CMK (cell line): ENCODE measurements around the gene PLA2G4D.
"Not testable (repeated sequence)": the region's sequence is repeated elsewhere in the genome, so short reads cannot be mapped to it uniquely, and the experiment has no call there.

Experiments used
- DNase-seq: peaks from one replicate; pipeline ENCODE4 v3.0.0-alpha.2; 2010; ENCODE audit warnings: low read depth

PLA2G4D gene

GRCh38 chr15:42128476-42128875, 34.1 kb upstream of the PLA2G4D start:
- DNase-seq: no peak

DNA sequence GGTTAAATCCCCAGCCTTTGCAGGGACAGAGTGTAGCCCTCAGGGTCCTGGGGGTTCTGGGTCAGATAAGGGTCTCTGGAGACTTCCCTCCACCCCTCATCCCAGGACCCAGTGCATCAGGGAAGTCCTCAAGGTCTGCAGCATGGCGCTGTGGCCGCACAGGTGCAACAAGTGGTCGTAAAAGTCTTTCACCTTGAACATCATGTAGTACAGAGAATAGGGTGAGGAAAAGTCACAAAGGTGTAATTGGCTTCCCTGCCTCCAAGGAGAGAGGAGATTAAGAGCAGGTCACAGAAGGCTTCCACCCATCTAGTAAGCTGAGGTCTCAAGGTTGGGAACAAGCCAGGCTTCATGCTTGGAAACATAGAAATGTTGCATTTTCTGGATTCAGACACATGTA, 29.2 kb upstream of the PLA2G4D start:
- DNase-seq: no peak

DNA sequence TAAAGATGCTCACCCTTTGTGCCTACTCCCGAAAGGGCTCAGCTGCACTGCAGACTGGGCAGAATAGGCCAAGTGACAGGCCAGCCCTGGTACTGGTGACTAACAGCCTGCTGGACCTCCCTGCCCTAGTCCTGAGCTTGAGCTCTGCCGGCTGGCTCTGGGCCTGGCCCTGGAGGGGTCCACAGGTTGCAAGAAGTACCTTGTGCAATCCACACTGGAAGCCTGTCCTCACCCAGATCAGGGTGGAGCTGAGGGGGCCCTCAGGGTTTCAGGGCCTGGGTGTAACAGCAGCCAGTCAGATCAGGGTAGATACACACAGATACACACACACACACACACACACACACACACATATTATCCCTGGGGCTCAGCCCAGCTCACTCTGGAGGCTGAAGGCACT, 27.3 kb upstream of the PLA2G4D start:
- DNase-seq: no peak

GRCh38 chr15:42121021-42121420, 26.7 kb upstream of the PLA2G4D start:
- no peak for DNase-seq

DNA sequence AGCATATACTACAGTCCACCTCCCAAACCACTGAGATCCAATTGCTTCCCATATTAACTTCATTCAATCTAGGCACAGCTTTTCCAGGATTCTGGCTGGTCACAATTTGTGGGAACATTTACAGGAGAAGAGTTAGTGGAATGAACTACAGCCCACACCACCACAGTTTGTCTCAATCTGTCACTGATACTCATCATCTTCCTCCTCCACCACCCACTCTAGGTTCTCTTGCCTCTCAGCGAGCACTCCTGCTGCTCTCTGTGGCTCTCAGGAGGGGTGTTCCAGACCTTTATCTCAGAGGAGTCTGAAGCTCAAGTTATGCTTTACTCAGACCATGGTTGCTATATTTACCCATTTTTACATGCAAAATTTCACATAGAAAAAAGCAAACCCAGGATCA, 25.9 kb upstream of the PLA2G4D start:
- DNase-seq: no peak

DNA sequence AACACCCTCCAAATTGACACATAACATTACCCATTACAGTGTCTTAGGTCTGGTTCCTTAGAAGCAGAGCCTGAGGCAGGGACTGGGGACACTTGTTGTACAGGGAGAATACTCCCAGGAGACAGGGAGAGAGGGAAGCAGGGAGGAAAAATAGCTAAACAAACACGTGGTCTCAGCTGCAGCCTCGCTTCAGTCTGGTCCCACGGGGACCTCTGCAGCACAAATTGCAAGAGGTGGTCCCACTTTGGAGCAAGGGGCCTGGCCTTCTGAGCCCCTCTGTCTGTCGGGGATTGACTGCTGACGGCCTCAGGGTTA, 25.0 kb upstream of the PLA2G4D start:
- DNase-seq: no peak

GRCh38 chr15:42118650-42119445, 24.5 kb upstream of the PLA2G4D start:
- DNase-seq: peak; percentile 17

- DNase-seq: no peak
These were observed 17.6 kb upstream of the PLA2G4D start for GRCh38 chr15:42111924-42112323.

GRCh38 chr15:42110367-42110766, 16.0 kb upstream of the PLA2G4D start:
- DNase-seq: no peak

GRCh38 chr15:42108806-42109205, 14.4 kb upstream of the PLA2G4D start:
- DNase-seq: no peak

- DNase-seq: no peak
These were observed 13.8 kb upstream of the PLA2G4D start for GRCh38 chr15:42108189-42108588.

- DNase-seq: no peak
These were observed 13.1 kb upstream of the PLA2G4D start for GRCh38 chr15:42107473-42107872.

- DNase-seq: no peak
These were observed 11.9 kb upstream of the PLA2G4D start for GRCh38 chr15:42106288-42106687.

- DNase-seq: no peak
These were observed 9.9 kb upstream of the PLA2G4D start for GRCh38 chr15:42104095-42104891.

DNA sequence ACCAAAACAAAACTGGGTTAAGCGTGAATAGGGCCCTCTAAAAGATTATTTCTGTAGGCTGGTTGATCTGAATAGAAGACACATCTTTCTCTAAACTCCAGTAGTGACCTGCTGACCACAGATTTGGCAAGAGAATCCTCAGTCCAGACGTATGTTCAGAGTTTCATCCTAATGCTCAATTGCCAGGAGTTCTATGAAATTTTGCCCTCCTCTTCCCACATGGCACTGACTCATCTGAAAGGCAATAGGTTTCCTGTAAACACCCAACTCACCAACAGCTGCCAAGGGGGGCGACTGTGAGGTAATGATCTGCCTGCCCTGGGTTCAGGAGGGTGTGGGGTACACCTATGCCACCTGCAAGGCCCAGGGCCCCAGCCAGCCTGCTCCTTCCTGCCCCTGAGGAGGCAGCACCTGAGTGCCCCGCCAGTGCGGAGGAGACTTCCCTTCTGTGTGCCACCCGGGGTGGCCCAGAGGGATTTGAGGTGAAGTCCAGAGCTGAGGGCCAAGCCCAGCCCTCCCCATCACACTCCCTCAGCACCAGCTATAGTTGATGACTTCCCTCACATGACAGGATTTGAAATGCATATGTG, 8.4 kb upstream of the PLA2G4D start:
- no peak for DNase-seq

DNA sequence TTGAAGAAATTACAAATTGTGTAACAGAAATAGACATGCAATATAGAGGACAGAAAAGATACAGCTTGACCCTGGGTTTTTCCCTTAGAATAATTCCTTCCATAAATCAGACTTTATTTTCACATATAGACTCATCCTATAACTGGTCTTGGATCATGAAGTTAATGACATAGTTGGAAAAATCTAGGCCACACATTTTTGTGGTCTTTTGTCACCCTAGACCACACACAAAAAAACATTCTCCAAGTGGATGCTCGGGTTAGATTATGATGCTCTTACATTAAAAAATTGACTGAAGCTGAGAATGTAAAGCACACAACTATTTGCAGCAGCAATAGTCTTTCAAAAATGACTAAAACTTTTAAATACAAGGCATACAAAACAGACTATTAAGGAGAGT, 7.5 kb upstream of the PLA2G4D start:
- no peak for DNase-seq

DNA sequence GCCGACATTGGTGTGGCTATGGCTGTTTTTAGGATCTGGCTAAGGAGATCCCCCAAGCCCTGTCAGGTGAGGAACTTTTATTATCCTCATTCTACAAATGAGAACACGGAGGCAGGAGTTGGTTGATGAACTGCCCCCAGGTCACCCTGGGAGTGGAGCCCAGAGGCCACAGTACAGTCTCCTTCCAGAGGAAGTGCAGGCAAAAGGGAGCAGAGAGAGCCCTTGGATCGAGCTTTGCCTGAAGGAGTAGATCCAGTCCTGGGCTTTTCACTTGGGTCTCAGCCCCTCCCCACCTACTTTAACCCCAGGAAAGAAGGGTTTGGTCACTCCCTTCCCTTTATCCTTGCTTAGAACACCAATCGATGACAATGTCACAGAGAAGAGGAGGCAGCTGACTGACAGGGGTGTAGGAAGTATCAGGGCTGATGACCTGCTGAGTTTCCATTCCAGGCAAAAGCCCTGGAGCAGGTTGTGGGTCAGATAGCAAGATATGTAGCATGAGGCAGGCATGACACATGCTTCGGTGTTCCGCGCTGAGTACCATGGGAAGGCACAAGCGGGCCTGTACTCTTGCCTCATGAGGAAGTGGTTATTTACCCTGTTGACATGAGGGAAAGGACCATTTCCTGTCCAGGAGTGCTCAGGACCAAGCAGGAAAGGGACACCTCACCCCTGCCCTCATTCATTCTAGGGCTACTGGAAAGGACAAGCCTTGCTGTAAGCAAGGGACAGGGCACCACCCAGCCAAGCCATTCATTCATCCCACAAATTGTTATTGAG, 5.8 kb upstream of the PLA2G4D start:
- no peak for DNase-seq

GRCh38 chr15:42097018-42097417, 2.7 kb upstream of the PLA2G4D start:
- no peak for DNase-seq

DNA sequence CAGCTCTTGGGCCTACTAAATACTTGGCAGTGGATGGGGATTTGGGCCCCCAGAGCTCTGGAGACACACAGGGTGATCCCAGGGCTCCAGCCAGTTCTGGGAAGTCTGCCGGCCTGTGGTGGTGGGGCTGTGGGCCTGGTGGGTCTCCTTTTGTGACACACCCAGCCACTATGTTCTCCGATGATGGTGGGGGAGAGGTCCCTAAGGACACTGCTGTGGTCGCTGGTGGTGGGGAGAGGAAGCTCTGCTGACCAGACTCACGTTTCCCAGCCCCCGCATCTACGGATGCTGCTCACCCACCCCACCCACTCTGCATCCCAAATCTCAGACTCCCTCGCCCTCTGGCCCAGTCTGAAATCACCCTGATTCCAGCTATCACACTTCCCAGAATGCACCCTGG, 396 bp downstream of the PLA2G4D start:
- DNase-seq: no peak

DNA sequence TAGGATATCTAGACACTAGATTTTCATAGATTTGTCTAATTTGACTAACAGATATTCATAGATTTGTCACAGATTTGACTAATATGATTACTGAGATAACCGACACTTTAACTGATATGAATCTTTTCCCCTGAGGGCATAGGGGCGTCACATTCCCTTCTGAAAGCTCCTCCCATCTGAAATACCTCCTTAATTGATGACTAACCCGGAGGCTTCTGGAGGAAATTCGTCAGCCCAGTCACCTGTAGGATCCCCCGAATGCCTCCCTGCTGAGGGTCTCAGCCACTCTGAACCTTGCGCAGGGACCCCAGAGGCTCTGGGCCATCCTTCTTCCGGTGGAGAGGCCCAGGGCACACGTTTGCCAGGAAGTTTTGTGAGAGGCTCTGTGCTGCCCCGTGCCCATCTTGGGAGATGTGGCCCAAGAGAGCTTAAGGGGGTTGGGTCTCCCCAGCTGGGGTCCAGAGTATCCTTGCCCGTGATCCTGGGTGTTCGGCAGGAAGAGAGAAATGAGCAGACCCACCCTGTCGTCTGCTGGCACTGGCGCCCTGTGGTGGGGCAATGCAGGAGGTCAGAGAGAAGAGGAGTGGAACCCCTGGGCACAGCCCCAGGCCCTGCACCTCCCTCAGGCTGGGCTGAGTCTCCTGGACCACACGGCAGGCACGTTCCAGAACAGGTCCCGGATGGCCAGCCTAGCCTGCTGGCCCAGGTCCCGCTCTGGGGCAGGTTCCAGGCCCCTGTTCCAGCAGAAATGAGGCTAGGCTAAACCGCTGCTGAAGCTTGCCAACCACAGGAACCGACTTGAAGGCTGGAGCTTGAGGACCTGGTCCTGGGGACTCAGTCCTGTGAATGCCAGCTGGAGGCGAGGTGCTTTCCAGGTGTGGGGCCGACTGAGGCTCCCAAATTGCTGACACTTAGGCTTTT, 1.7 kb downstream of the PLA2G4D start:
- no peak for DNase-seq

- DNase-seq: not testable (repeated sequence)
These were observed 2.5 kb downstream of the PLA2G4D start for GRCh38 chr15:42091753-42092397.
